GM12801 (cell line): ENCODE results near the gene SH3D21.

Experiments used
- TF ChIP-seq, protein P1 (sequence below): IDR thresholded peaks from one replicate; pipeline ENCODE4 v1.5.1; 2011; ENCODE audit warnings: control low read depth; ENCODE audit not compliant: insufficient read length; ENCODE audit errors: extremely low read depth

Gene SH3D21

DNA sequence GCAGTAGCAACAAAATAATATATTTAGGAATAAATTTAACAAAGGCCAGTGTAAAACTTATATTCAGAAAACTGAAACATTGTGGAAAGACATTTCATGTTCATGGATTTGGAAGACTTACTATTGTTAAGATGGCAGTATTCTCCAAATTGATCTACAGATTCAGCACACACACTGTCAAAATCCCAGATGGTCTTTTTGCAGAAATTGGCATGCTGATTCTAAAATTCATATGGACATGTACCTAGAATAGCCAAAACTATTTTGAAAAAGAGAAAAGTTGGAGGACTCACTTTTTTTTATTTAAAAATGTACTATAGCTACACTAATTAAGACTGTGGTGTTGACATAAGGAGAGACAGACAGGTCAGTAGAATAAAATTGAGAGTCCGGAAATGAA, 32.0 kb upstream of the SH3D21 start:
- TF ChIP-seq, protein P1, sequence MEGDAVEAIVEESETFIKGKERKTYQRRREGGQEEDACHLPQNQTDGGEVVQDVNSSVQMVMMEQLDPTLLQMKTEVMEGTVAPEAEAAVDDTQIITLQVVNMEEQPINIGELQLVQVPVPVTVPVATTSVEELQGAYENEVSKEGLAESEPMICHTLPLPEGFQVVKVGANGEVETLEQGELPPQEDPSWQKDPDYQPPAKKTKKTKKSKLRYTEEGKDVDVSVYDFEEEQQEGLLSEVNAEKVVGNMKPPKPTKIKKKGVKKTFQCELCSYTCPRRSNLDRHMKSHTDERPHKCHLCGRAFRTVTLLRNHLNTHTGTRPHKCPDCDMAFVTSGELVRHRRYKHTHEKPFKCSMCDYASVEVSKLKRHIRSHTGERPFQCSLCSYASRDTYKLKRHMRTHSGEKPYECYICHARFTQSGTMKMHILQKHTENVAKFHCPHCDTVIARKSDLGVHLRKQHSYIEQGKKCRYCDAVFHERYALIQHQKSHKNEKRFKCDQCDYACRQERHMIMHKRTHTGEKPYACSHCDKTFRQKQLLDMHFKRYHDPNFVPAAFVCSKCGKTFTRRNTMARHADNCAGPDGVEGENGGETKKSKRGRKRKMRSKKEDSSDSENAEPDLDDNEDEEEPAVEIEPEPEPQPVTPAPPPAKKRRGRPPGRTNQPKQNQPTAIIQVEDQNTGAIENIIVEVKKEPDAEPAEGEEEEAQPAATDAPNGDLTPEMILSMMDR = no peak

DNA sequence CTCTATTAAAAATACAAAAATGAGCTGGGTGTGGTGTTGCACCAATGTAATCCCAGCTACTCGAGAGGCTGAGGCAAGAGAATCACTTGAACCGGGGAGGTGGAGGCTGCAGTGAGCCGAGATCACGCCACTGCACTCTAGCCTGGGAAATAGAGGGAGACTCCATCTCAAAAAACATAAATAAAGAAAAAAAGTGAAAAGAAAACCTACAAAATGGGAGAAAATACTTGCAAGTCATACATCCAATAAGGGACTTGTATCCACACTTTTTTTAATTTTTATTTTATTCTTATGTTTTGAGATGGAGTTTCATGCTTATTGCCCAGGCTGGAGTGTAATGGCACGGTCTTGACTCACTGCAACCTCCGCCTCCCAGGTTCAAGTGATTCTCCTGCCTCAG, 29.5 kb upstream of the SH3D21 start:
- TF ChIP-seq, protein P1 = no peak

- TF ChIP-seq, protein P1 = no peak
Measured at GRCh38 chr1:36279110-36279788, 26.9 kb upstream of the SH3D21 start.

DNA sequence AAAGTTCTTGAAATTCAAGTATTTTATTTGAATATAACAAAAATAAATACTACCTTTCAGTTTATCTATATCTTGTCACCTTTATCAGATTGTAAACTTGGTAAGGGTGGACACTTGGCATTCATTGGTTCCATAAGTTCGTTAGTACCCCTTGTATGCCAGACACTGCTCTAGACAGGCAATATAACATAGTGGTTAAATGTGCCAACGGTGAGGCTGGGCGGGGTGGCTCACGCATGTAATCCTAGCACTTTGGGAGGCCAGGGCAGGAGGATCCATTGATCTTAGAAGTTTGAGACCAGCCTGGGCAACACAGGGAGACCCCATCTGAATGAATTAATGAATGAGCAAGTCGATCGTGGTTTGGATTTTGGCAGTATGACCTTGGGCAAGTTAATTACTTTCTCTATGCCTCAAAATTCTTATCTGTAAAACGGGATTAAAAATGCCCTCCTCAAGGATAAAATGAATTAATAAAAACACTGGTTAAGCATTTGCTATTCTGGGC, 26.3 kb upstream of the SH3D21 start:
- TF ChIP-seq, protein P1 = no peak

DNA sequence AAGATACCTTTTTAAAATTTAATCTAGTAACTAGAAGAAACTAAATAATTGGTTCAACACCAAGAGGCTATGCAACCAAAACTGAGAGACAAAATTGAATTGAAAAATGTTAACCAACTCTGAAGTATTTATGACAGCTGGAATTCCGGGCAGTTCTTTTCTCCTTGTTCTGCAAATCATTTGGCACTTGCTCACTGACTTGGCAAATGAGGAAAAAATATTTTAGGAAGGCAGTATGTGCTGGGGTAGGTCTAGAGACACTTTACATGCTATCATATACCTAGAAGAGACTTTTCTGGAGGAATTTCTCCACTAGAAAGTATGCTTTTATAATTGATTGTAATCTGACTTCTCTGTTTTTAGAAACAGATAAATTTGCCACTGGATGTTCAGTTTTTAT, 22.1 kb upstream of the SH3D21 start:
- TF ChIP-seq, protein P1 = no peak

DNA sequence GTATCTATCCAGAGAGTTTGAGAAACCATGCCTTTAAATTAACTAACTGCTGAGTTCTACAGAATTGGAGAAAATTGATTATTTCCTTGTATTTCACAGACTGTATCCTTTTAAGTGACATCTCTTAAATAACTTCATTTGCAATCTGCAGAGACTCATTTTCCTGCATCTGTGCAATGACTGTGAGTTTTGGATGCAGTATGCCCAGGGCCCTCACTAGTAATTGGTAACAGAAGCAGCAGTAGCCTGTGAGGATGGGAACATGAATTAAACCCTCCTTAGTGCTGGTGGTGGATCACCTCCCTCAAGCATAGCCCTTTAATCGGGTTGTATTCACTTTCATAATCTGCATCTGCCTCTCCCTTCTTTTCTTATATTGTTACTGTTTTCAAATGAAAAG, 21.7 kb upstream of the SH3D21 start:
- TF ChIP-seq, protein P1 = no peak

GRCh38 chr1:36285443-36286101, 20.6 kb upstream of the SH3D21 start:
- TF ChIP-seq, protein P1 = no peak
